Gastroesophageal sphincter (tissue), 3 donors: Measurements from ENCODE around the gene PREB.

Experiments used
- POLR2AphosphoS5 ChIP-seq: sonication (generic); formaldehyde crosslinking; IDR thresholded peaks from one replicate; pipeline ENCODE4 v1.6.1; 2017; ENCODE audit warnings: antibody characterized with exemption
- TF ChIP-seq, protein P1 (sequence below), 4 experiments: fragments of 200-600 bp in 2 of 4; fragments of 450-650 bp in 2 of 4; sonication (generic) in 1 of 4; IDR thresholded peaks; one replicate each; pipeline ENCODE4 v1.5.1; 2017 to 2019; ENCODE audit warnings: antibody characterized with exemption in 4 of 4, mild to moderate bottlenecking in 2 of 4, moderate library complexity in 2 of 4

DNA sequence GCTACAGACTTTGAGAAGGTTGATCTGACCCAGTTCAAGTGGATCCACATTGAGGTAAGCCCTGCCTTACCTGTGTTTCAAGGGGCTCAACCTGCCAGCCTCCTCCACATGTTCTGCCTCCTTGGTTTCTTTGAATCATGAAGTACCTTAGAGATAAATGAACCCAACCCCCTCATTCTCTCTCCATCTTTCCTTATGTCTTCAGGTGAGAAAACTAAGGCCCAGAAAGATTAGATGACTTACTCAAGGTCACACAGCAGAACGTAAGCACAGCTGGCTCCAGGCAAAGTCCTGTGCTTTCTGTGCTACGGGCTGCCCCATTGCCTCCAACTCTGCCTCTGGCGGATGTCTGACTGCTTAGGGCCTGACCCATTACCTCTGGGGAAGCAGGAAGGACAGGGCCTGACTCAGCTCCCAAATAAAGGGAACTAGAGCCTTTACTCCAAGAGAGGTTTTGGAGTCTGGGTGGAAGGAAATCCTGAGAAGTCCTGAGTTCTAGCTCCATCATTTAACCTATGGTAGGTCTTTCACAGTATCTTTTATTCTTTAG is 37.6 kb downstream of the PREB start:
- TF ChIP-seq, protein P1, sequence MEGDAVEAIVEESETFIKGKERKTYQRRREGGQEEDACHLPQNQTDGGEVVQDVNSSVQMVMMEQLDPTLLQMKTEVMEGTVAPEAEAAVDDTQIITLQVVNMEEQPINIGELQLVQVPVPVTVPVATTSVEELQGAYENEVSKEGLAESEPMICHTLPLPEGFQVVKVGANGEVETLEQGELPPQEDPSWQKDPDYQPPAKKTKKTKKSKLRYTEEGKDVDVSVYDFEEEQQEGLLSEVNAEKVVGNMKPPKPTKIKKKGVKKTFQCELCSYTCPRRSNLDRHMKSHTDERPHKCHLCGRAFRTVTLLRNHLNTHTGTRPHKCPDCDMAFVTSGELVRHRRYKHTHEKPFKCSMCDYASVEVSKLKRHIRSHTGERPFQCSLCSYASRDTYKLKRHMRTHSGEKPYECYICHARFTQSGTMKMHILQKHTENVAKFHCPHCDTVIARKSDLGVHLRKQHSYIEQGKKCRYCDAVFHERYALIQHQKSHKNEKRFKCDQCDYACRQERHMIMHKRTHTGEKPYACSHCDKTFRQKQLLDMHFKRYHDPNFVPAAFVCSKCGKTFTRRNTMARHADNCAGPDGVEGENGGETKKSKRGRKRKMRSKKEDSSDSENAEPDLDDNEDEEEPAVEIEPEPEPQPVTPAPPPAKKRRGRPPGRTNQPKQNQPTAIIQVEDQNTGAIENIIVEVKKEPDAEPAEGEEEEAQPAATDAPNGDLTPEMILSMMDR (IDR thresholded peaks at IDR 0.05), result no peak
- no peak for TF ChIP-seq POLR2AphosphoS5
